Measurements from ENCODE around the gene GSKIP. TPM values are rescaled to one million over a fixed set of nuclear protein-coding genes. Genes with fewer than 3 reads are reported as not detected.
A peak's percentile ranks its signal among the peaks of the same experiment; 100 is the strongest.

Gene GSKIP
- total RNA-seq, result 46.6 and 52.5 TPM in 2 replicates
- 32.6 and 34.0 TPM in 2 replicates for polyA plus RNA-seq

GRCh38 chr14:96362965-96363750, at the start of gene GSKIP, which contains the start of gene ATG2B:
GSKIP (plus strand) TSS chr14:96363526; CDS start chr14:96382248, 18,722 bp downstream.
ATG2B (minus strand) TSS chr14:96363341; CDS start chr14:96362976, 365 bp downstream.
- Histone ChIP-seq H3K79me2 (peaks cover 87% of the 10 kb centered on the region), H3K36me3 (replicated peaks; ENCODE audit: insufficient read depth, low read depth) (no peaks in the 10 kb centered on the region), H3K27ac (peak within 1 kb of the TSS; percentile 92), H2AFZ (peak within 1 kb of the TSS; percentile 69), H3K9me2 (replicated peaks; ENCODE audit: insufficient read depth) (no peaks in the 10 kb centered on the region), H3K27me3 (no peaks in the 10 kb centered on the region), H4K20me1 (ENCODE audit: insufficient read depth, poor library complexity, severe bottlenecking) (peaks cover 11% of the 10 kb centered on the region), H3K4me1 (ENCODE audit: insufficient read depth) (peaks cover 12% of the 10 kb centered on the region), H3K9me3 (ENCODE audit: low read depth) (no peaks in the 10 kb centered on the region), H3K4me2 (peak within 1 kb of the TSS; percentile 94), H3K4me3 (peak within 1 kb of the TSS; percentile 87)
- WGBS (ENCODE audit: low lambda C conversion rate, missing lambda C conversion rate), result under 1% methylated on average over 68 of the region's 92 CpGs
- DNase-seq (ENCODE audit: low spot score), result peak; percentile 97
- TF ChIP-seq EZH2phosphoT487 (IDR thresholded peaks at IDR 0.05; ENCODE audit: low read depth, severe bottlenecking, unreplicated experiment), result no peak
- TF ChIP-seq EZH2 (IDR thresholded peaks at IDR 0.05; ENCODE audit: borderline replicate concordance), result no peak
- TF ChIP-seq CTCF (IDR thresholded peaks at IDR 0.05; ENCODE audit: poor library complexity), result no peak

- H3K79me2 ChIP-seq, result no peaks in the 10 kb centered on the region
- H3K4me3 ChIP-seq, result no peak overlapping the region
- no peak overlapping the region for H3K27ac ChIP-seq
- no peaks in the 10 kb centered on the region for H3K9me3 ChIP-seq (ENCODE audit: low read depth)
- no peak overlapping the region for H3K4me2 ChIP-seq
- H3K9me2 ChIP-seq (replicated peaks; ENCODE audit: insufficient read depth), result no peaks in the 10 kb centered on the region
- H3K4me1 ChIP-seq (ENCODE audit: insufficient read depth), result no peaks in the 10 kb centered on the region
- 85% methylated on average over 3 of the region's 3 CpGs for WGBS (ENCODE audit: low lambda C conversion rate, missing lambda C conversion rate)
- H4K20me1 ChIP-seq (ENCODE audit: insufficient read depth, poor library complexity, severe bottlenecking), result no peaks in the 10 kb centered on the region
- no peaks in the 10 kb centered on the region for H3K27me3 ChIP-seq
- H3K36me3 ChIP-seq (replicated peaks; ENCODE audit: insufficient read depth, low read depth), result peaks cover 6% of the 10 kb centered on the region
- H2AFZ ChIP-seq, result no peak overlapping the region
- TF ChIP-seq CTCF (IDR thresholded peaks at IDR 0.05; ENCODE audit: poor library complexity), result no peak
- TF ChIP-seq EZH2 (IDR thresholded peaks at IDR 0.05; ENCODE audit: borderline replicate concordance), result no peak
- TF ChIP-seq EZH2phosphoT487 (IDR thresholded peaks at IDR 0.05; ENCODE audit: low read depth, severe bottlenecking, unreplicated experiment), result no peak
- DNase-seq (ENCODE audit: low spot score), result no peak
These were observed 47.2 kb upstream of the GSKIP start for GRCh38 chr14:96316087-96316486.

GRCh38 chr14:96318836-96319235, 44.5 kb upstream of the GSKIP start:
- no peak overlapping the region for H3K4me3 ChIP-seq
- 92% methylated on average over 9 of the region's 9 CpGs for WGBS (ENCODE audit: low lambda C conversion rate, missing lambda C conversion rate)
- no peak overlapping the region for H2AFZ ChIP-seq
- no peaks in the 10 kb centered on the region for H3K36me3 ChIP-seq (replicated peaks; ENCODE audit: insufficient read depth, low read depth)
- H4K20me1 ChIP-seq (ENCODE audit: insufficient read depth, poor library complexity, severe bottlenecking), result no peaks in the 10 kb centered on the region
- H3K27me3 ChIP-seq, result no peaks in the 10 kb centered on the region
- no peak for TF ChIP-seq CTCF (IDR thresholded peaks at IDR 0.05; ENCODE audit: poor library complexity)
- no peak for TF ChIP-seq EZH2 (IDR thresholded peaks at IDR 0.05; ENCODE audit: borderline replicate concordance)
- no peak for TF ChIP-seq EZH2phosphoT487 (IDR thresholded peaks at IDR 0.05; ENCODE audit: low read depth, severe bottlenecking, unreplicated experiment)
- no peak overlapping the region for H3K27ac ChIP-seq
- H3K4me2 ChIP-seq, result no peak overlapping the region
- no peak for DNase-seq (ENCODE audit: low spot score)
- H3K79me2 ChIP-seq, result no peaks in the 10 kb centered on the region
- H3K9me3 ChIP-seq (ENCODE audit: low read depth), result no peaks in the 10 kb centered on the region
- H3K4me1 ChIP-seq (ENCODE audit: insufficient read depth), result no peaks in the 10 kb centered on the region
- no peaks in the 10 kb centered on the region for H3K9me2 ChIP-seq (replicated peaks; ENCODE audit: insufficient read depth)
